Gastrocnemius medialis (tissue), 4 donors: ENCODE measurements around the gene ELOVL7. TPM values are rescaled to one million over a fixed set of nuclear protein-coding genes. Genes with fewer than 3 reads are reported as not detected.

Experiments
- ATAC-seq, 2 donors: fragments of 150-250 bp; one replicate each; pipeline ENCODE4 v1.9.1; 2016
- DNase-seq, 2 donors: peaks; one replicate each; pipeline ENCODE4 v3.0.0-alpha.2; 2019
- H3K27ac ChIP-seq, 4 donors: fragments of 200-600 bp; sonication (generic); 1 replicate in 1 of 4; 2 replicates in 3 of 4; pipeline ENCODE4 v1.5.1; 2016 to 2018; ENCODE audit warnings: mild to moderate bottlenecking in 2 of 4, moderate library complexity in 1 of 4
- H3K27me3 ChIP-seq, 3 donors: fragments of 200-600 bp; sonication (generic) in 2 of 3; 1 replicate in 1 of 3; 2 replicates in 2 of 3; pipeline versions ENCODE4 v1.5.1 to v1.6.0; 2016 to 2019; ENCODE audit warnings: mild to moderate bottlenecking in 1 of 3, moderate library complexity in 1 of 3
- H3K36me3 ChIP-seq, 2 donors: fragments of 200-600 bp; sonication (generic) in 1 of 2; one replicate each; pipeline ENCODE4 v1.5.1; 2017 to 2018
- H3K4me1 ChIP-seq, 2 donors: fragments of 200-600 bp; sonication (generic) in 1 of 2; one replicate each; pipeline ENCODE4 v1.5.1; 2016 to 2017; ENCODE audit warnings: mild to moderate bottlenecking in 2 of 2
- H3K4me3 ChIP-seq, 4 donors: fragments of 200-600 bp; sonication (generic) in 3 of 4; 1 replicate in 1 of 4; 2 replicates in 3 of 4; pipeline ENCODE4 v1.5.1; 2016 to 2019; ENCODE audit warnings: mild to moderate bottlenecking in 2 of 4
- H3K9me3 ChIP-seq, 3 donors: fragments of 200-600 bp; sonication (generic) in 2 of 3; 1 replicate in 1 of 3; 2 replicates in 2 of 3; pipeline ENCODE4 v1.5.1; 2016 to 2019
- POLR2A ChIP-seq, 2 donors: fragments of 450-650 bp; IDR thresholded peaks; one replicate each; pipeline ENCODE4 v1.6.1; 2017; ENCODE audit warnings: antibody characterized with exemption in 2 of 2, mild to moderate bottlenecking in 2 of 2, moderate library complexity in 2 of 2
- in situ Hi-C, 4 donors: fragments of 200-750 bp; cut with MboI; loops; one replicate each; pipeline versions ENCODE4 v1.15.0 to v1.8.0; 2017; ENCODE audit warnings: low sequenced_read_pairs in 4 of 4
- intact Hi-C: fragments of 100-400 bp; cut with DNase I; formaldehyde crosslinking; loops from one replicate; pipeline ENCODE4 v1.15.1; 2023; ENCODE audit warnings: low total_unique reads
- total RNA-seq, 4 donors: library from RNA; depleted of rRNA; stranded (reverse); fragments of >200 nt; gene quantifications; one replicate each; pipeline versions ENCODE4 v1.1.0 to v1.2.3, GENCODE V29; 2016
- TF ChIP-seq, protein P1 (sequence below), 5 experiments: fragments of 450-650 bp in 3 of 5; fragments of 200-600 bp in 2 of 5; sonication (generic) in 2 of 5; IDR thresholded peaks in 4 of 5; conservative IDR thresholded peaks in 1 of 5; 1 replicate in 4 of 5; 2 replicates in 1 of 5; pipeline ENCODE4 v1.5.1; 2016 to 2019; ENCODE audit warnings: antibody characterized with exemption in 5 of 5, mild to moderate bottlenecking in 3 of 5, moderate library complexity in 3 of 5

ELOVL7 gene
- total RNA-seq: 1 to 10 TPM in 1 of 4 donors, under 1 TPM in 3; 0.53 to 1.0 (median 0.83) TPM

DNA sequence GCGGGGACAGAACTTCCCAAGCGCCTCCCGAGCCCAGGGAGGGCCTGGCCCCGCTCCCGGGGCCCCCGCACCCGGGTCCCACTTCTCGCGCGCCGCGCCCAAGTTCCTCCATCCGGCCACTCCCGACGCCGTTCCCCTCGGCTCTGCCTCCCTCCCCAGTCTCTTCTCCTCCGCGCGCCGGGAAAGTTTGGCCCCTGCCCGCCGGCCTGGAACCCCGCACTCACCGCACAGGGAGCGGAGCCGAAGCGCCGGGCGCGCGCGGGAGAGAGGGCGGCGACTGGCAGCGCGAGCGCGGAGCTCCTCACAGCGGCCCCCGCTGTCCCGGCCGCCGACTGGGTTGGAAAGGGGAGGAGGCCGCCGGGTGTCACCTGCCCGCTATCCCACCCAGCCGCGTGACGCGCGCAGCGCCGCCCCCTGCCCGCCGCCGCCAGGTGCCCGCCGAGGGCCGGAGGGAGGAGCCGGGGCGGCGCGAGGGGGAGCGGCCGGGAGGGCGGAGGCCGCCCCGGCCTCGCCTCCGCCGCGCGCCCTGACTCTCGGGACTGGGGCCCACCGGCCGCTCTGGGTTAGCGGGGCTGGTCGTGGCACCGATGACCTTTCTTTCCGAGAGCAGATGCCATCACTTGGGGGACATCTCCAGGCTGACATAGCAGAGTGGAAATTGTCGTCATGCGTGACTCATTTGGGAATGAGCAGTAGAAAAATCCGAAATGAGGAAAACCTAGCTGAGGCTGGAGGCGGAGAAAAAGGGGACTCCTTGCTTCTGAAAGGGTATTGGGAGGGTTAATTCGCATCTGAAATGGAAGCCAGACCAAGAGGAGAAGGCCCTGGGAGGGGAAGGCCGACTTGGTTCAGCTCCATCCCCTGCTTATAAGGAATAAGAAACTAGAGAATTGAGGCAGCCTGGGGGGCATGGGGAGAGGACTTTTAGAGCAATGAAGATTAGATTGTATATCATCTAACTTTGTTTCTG is at the start of gene ELOVL7:
Gene ELOVL7, minus strand, starts transcription at position 334 of the 970 bp plus-strand sequence. CDS start 56,872 bp downstream, outside the sequence.
- peaks cover 26 to 41% (median 27%) of the 10 kb centered on the region in 3 donors for H3K27me3 ChIP-seq
- TF ChIP-seq POLR2A (IDR thresholded peaks at IDR 0.05): peak in 1 of 2 donors; percentile 24
- TF ChIP-seq, protein P1, sequence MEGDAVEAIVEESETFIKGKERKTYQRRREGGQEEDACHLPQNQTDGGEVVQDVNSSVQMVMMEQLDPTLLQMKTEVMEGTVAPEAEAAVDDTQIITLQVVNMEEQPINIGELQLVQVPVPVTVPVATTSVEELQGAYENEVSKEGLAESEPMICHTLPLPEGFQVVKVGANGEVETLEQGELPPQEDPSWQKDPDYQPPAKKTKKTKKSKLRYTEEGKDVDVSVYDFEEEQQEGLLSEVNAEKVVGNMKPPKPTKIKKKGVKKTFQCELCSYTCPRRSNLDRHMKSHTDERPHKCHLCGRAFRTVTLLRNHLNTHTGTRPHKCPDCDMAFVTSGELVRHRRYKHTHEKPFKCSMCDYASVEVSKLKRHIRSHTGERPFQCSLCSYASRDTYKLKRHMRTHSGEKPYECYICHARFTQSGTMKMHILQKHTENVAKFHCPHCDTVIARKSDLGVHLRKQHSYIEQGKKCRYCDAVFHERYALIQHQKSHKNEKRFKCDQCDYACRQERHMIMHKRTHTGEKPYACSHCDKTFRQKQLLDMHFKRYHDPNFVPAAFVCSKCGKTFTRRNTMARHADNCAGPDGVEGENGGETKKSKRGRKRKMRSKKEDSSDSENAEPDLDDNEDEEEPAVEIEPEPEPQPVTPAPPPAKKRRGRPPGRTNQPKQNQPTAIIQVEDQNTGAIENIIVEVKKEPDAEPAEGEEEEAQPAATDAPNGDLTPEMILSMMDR (IDR thresholded peaks at IDR 0.05 in 4 of 5, conservative IDR thresholded peaks at IDR 0.05 in 1 of 5): no peak
- H3K4me1 ChIP-seq: peaks cover 8 to 10% of the 10 kb centered on the region in 2 donors
- intact Hi-C loops (no loop called here), in situ Hi-C loops (no loop called here)
- DNase-seq (no peak), ATAC-seq (no peak)
- H3K27ac ChIP-seq: no peak within 1 kb of the TSS
- peak within 1 kb of the TSS; percentile 52 to 56 (median 55) for H3K4me3 ChIP-seq
- H3K9me3 ChIP-seq: no peaks in the 10 kb centered on the region
- H3K36me3 ChIP-seq: no peaks in the 10 kb centered on the region

DNA sequence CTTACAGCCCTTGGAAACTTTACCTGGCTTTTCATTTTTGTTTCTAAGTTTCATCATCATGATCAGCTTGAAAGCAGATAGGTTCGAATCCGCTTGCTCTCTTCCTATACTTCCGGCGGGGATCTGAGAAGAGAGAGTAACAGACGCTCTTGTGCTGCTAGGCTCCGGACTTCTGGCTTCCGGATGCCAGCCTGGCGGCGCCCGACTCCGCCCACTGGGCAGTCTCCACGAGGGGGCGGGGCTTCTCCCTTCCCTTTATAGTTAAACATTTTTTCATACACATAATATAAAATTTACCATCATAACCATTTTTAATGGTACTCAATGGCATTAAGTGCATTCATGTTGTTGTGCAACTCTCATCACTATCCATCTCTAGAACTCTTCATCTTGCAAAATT is 49.5 kb upstream of the ELOVL7 start:
- Histone ChIP-seq H3K27ac (no peak overlapping the region), H3K27me3 (no peaks in the 10 kb centered on the region), H3K9me3 (no peaks in the 10 kb centered on the region), H3K36me3 (peaks cover 1 to 64% of the 10 kb centered on the region in 2 donors), H3K4me3 (no peak overlapping the region), H3K4me1 (no peaks in the 10 kb centered on the region)
- ATAC-seq (no peak), DNase-seq (no peak)
- in situ Hi-C loops (no loop called here), intact Hi-C loops (no loop called here)
- TF ChIP-seq, protein P1 (IDR thresholded peaks at IDR 0.05 in 4 of 5, conservative IDR thresholded peaks at IDR 0.05 in 1 of 5): no peak
- TF ChIP-seq POLR2A (IDR thresholded peaks at IDR 0.05): no peak

DNA sequence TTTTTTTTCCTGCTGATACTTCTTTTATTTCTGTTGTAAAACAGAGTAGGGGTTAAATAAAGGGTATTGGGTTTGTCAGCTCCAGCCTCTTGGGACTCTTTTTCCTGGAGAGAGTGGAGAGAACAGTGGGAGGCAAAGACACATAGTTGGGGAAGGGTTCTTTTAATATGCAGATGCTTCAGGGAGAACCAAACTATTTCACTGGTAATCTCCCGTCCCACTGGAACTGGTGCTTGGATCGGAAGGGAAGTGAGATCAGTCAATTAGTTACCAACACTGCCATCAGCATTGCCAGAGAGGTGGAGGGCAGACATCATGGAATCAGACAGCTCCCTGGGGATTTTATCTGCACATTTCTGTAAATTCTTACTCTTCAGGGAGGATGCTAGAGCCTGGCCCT is 47.6 kb upstream of the ELOVL7 start:
- intact Hi-C loops: no loop called here
- Histone ChIP-seq H3K4me1 (no peaks in the 10 kb centered on the region), H3K4me3 (no peak overlapping the region), H3K9me3 (no peaks in the 10 kb centered on the region), H3K27me3 (no peaks in the 10 kb centered on the region), H3K27ac (no peak overlapping the region), H3K36me3 (peaks cover 0 to 51% of the 10 kb centered on the region in 2 donors)
- TF ChIP-seq, protein P1 (IDR thresholded peaks at IDR 0.05 in 4 of 5, conservative IDR thresholded peaks at IDR 0.05 in 1 of 5): no peak
- TF ChIP-seq POLR2A (IDR thresholded peaks at IDR 0.05): no peak
- DNase-seq: no peak
- no peak for ATAC-seq
- in situ Hi-C loops: no loop called here

DNA sequence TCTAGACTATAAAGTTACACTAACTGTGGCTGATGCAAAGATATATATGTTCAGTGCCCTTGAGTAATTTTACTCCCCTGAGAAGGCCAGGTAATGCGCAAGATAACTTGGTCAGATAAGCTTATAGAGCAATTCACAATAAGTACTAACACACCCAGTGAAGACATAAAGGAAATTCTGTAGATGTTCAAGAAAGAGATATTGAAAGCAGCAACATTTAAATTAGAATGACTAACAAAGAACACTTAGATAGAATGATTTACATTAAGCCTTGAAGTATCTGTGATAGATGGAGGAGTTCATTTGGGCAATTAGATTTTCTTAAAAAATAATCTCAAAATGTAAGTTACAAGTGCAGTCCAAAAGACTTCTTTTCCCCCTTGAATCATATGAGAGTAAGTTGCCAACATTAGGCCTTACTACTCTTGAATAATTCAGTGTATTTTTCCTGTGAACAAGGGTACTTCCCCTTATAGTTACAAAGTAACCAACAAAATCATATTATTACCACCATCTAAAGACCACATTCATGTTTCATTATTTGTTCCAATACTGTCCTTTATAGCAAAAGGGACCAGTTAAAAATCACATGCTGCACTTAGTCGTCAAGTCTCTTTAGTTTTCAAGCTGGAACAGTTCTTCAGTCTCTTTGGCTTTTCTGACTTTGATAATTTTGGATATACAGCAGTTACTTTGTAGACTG is 44.4 kb upstream of the ELOVL7 start:
- in situ Hi-C loops: no loop called here
- no peak for DNase-seq

DNA sequence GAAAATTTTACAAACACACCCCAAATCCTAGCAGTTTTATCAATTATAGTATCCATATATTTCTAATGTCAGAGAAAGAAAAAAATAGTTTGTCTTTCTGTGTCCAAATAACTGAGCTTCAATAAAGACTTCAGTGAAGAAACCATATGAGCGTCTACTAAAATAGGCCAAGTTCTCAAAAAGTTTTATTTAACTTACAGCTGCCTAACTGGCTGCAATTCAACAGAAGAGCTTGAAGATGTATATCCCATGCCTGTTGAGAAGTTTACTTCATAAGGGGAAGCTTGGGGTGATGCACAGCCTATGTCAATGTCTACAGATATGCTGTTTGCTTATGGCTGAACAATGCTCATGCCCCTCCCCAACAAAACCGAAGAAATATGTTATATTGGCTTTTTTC is 43.7 kb upstream of the ELOVL7 start:
- ATAC-seq: no peak
- no peaks in the 10 kb centered on the region for H3K27me3 ChIP-seq
- H3K4me1 ChIP-seq: no peaks in the 10 kb centered on the region
- no peak overlapping the region for H3K4me3 ChIP-seq
- in situ Hi-C loops (no loop called here), intact Hi-C loops (no loop called here)
- H3K9me3 ChIP-seq: no peaks in the 10 kb centered on the region
- no peak for TF ChIP-seq POLR2A (IDR thresholded peaks at IDR 0.05)
- TF ChIP-seq, protein P1 (IDR thresholded peaks at IDR 0.05 in 4 of 5, conservative IDR thresholded peaks at IDR 0.05 in 1 of 5): no peak
- DNase-seq: no peak
- H3K27ac ChIP-seq: no peak overlapping the region
- peaks cover 0 to 29% of the 10 kb centered on the region in 2 donors for H3K36me3 ChIP-seq

More for the DNA sequence above, 44.4 kb upstream of the ELOVL7 start:
- Histone ChIP-seq H3K36me3 (peaks cover 0 to 35% of the 10 kb centered on the region in 2 donors), H3K27me3 (no peaks in the 10 kb centered on the region), H3K4me1 (no peaks in the 10 kb centered on the region), H3K27ac (no peak overlapping the region), H3K9me3 (no peaks in the 10 kb centered on the region), H3K4me3 (no peak overlapping the region)
- ATAC-seq: no peak
- intact Hi-C loops: no loop called here
- no peak for TF ChIP-seq POLR2A (IDR thresholded peaks at IDR 0.05)
